RKO (cell line): ENCODE data around the gene CBARP.

ENCODE experiments used
- DNase-seq: peaks from one replicate; pipeline ENCODE4 v3.0.0-alpha.2; 2016; ENCODE audit warnings: low spot score

The CBARP gene

GRCh38 chr19:1238369-1239303 lies 831 bp upstream of the CBARP start:
- no peak for DNase-seq

DNA sequence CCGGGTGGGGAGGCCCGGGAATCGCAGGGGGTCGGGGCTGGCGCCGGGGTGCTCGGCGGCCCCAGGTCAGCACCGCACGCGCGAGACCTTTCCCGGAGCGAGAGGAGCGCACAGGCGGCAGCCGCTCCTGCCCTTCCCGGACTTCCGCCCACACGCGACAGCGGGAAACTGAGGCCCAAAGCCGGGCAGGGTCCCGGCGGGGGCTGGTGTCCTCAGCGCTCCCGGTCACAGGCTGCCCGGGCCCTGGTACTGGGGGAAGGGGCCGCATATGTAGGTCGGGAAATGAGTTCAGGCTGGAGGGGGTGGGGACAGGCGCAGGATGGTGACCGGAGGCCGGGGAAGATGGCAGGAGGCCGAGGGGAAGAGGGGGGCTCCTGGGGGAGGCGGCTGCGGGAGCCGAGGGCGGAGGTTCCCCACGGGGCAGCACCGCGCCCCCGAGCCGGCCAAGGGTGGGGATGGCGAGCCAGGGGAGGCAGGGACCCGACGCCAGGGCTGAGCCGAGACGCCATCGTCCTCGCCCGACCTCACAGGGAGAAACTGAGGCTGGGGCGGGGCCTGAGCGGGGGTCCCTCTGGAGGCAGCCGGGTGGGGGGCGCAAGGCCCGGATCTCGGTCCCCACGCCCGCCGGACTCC lies 662 bp downstream of the CBARP start:
- DNase-seq = no peak

DNA sequence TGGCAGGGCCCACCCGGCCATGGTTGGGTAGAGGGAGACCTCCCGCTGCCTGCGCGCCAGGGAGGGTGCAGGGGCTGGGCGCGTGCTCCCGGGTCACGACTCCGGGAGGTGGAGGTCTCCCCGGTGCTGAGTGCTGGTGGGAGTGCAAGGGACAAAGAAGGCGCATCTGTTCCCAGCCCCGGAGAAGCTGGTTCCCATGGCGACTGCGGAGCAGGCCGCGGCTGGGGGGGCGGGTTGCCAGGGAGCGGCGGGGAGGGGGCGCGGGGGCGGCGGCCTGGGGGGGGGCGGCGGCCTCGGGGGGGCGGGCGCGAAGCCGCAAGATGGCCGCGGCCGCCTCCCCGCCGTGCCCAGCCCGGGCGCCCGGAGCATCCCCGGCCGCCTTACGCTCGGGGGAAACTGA lies 1.2 kb downstream of the CBARP start:
- DNase-seq = no peak

- peak; percentile 70 for DNase-seq
Observed at GRCh38 chr19:1235625-1236538, 1.9 kb downstream of the CBARP start.

GRCh38 chr19:1234955-1235380 lies 2.8 kb downstream of the CBARP start:
- DNase-seq = no peak

DNA sequence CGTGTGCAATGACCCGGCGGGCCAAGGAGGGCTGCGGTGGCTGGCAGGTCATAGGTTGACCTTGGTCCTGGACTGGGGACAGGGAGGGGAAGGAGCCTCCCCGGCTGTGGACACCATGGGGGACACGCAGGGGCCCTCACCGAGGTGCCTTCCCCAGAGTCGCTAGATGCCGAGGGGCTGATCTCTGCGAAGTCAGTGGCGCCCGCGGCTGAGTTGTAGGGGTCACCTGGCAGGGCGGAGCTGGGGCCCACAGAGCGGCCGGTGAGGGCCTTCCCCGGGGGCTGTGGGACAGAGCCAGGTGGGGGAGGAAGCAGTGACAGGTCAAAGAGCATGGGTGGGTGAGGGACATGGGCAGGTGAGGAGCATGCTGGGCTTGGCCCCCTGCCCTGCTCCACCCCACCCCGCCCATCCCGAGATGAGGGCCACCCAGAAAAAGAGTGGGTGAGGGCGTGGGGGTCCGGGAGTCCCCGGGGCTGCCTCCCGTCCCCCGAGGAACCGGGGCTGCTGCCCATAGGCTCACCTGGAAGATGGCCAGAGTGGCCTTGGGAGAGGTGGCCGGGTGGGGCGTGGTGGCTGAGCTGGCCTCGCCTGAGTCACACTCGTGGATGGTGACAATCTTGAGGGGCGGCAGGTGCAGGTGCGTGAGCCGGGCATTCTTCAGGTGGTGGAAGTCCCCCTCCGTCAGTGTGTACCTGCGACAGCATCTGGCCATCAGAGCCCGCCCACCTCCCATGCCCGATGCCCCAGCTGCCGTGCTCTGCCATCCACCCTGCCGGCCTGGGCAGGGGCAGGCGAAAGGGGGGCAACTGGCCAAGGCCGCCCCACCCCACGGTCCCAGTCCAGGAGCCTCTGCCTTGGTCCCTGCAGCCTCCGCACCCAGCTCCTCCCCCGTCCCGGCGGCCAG lies 3.5 kb downstream of the CBARP start:
- DNase-seq = no peak

- no peak for DNase-seq
Observed at GRCh38 chr19:1233115-1233667, 4.6 kb downstream of the CBARP start.

- no peak for DNase-seq
Observed at GRCh38 chr19:1232652-1233072, 5.1 kb downstream of the CBARP start.

- no peak for DNase-seq
Observed at GRCh38 chr19:1231729-1232637, 5.8 kb downstream of the CBARP start.

DNA sequence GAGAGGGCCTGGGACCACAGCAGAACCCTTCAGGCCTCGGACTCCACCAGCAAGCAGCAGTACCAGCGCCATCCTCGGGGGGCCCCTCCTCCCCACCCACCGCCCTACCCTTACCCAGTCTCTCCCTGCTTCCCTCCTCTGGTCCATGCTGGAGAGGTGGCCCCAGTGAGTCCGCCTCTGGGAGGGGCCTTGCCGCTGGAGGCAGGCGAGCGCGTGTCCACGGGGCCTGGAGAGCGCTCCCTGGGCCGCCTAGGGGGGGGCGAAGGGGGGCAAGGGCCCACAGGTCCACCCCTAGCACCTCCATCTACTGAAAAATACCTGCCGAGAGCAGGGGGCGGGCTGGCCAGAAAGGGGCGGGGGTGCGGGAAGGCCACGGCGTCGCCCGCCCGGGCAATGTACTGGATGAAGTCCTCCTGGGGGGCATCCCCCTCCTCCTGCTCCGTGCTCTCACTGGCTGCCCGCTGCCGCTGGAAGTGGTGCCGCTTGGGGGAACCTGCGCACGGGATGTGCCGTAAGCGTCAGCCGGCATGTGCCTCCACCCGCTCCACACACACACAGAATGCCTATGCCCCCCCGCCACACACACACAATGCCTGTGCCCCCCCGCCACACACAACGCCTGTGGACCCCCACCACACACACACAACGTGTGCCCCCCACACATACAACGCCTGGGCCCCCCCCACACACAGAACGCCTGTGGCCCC lies 6.9 kb downstream of the CBARP start:
- no peak for DNase-seq

DNA sequence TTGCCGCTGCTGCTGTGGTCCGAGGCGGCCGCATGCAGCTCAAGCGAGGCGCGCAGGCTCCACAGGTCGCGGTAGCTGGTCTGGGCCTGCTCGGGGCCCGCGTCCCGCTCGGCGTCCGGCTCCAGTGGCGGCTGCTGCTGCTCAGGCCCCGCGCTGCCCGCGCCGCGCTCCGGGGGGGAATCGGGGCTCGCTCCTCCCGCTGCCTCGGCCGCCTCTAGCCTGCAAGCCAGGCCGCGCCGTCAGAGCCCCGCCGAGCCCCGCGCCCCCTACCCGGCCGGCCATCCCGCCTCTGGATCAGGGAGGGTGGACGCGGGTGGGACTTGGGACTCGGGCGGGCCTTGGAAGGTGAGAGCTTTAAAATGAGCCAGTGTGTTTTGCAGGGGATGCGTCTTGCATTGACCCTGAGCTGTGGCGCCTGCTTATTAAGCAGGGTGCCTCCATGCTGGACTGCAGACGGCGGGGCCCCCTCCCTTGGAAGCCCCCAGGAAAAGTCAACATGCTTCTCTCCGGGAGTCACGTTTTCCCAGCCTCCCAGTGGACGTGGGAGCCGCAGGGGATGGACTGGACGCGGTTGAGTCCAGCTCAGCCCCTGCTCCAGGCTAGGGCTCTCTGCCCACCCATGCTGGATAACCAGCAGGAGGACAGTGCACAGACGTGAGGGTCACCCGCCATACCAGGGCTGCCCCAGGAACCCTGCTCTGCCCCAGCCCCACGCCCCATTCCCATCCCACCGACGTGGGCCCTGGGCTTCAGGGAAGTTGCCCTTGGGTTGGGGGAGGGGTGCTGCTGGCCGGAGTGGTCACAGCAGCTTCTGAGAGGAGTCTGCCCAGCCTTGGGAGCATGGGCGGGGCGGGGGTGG lies 7.7 kb downstream of the CBARP start:
- DNase-seq = no peak

GRCh38 chr19:1229056-1229923 lies 8.5 kb downstream of the CBARP start:
- DNase-seq = no peak

DNA sequence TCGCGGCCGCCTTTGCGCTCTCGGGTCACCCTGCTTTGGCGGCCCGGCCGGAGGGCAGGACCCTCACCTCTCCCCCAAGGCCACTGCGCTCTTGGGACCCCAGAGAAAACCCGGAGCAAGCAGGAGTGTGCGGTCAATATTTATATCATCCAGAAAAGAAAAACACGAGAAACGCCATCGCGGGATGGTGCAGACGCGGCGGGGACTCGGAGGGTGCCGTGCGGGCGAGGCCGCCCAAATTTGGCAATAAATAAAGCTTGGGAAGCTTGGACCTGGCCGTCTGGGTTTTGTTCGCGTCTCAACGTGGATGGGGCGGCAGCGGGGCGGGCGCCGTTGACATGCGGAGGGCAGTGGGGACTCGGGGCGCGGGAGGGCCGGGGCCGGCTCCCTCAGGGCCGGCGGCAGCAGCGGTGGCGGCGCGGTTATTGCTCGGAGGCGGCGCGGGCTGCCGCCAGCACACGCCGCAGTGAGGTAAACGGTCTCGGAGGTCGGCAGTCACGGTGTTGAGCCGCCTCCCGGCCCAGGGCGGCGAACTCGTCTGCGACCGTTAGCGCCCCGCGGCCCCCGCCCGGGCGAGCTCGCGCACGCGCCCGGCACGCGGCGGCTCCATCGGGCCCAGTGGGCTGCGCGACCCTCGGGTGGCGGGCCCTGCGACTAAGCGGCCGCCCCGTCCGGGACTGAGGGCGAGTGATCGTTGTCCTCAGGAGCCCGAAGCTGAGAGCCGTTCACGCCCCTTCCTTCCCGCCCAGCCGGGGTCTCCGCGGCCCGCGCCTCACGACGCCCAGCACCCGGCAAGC lies 9.4 kb downstream of the CBARP start:
- no peak for DNase-seq

DNA sequence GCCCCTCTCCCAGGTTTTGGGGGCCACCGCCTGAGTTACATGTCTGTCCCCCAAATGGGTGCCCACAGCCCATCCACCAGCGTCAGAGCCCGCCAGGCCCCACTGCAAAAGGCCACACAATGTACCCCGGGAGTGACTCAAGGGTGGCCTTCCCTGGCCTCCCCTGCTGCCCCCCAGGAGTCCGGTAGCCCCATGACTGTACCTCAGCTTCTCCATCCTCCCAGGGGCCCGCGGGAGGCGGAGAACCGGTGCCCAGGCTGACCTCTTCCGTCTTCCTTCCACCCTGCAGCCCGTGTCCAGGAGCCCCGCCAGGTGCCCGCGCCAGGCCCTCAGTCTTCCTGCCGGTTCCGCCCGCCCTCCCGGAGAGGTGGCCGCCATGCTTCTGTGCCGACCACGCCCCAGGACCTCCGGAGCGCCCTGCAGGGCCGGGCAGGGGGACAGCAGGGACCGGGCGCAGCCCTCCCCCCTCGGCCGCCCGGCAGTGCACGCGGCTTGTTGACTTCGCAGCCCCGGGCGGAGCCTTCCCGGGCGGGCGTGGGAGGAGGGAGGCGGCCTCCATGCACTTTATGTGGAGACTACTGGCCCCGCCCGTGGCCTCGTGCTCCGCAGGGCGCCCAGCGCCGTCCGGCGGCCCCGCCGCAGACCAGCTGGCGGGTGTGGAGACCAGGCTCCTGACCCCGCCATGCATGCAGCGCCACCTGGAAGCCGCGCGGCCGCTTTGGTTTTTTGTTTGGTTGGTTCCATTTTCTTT lies 10.3 kb downstream of the CBARP start:
- DNase-seq = no peak

- no peak for DNase-seq
Observed at GRCh38 chr19:1226522-1227303, 11.1 kb downstream of the CBARP start.
